Keratinocyte (primary cell): Measurements from ENCODE around the gene ADRA1B. TPM values are rescaled to one million over a fixed set of nuclear protein-coding genes. Genes with fewer than 3 reads are reported as not detected.

Source experiments
- DNase-seq: peaks from one replicate; pipeline ENCODE4 v3.0.0-alpha.2; 2011; ENCODE audit warnings: low read depth, missing footprints, low spot score
- FAIRE-seq: peaks from 2 replicates; lab custom pipeline; 2011; peaks lifted over from hg19 to GRCh38; lab: Jason Lieb, UNC
- H2AFZ ChIP-seq: 2 replicates; pipeline ENCODE4 v1.6.0; 2012; ENCODE audit warnings: low read length, control low read depth, inconsistent platforms; ENCODE audit not compliant: control insufficient read depth
- H3K27ac ChIP-seq: 2 replicates; pipeline ENCODE4 v1.5.1; 2011; ENCODE audit warnings: low read length; ENCODE audit not compliant: control insufficient read depth, insufficient read depth
- H3K27me3 ChIP-seq: 3 replicates; pipeline ENCODE4 v1.6.0; 2011; ENCODE audit warnings: low read length; ENCODE audit not compliant: control insufficient read depth, insufficient read depth; ENCODE audit errors: extremely low read depth
- H3K36me3 ChIP-seq, 2 experiments: 2 replicates in 1 of 2; 3 replicates in 1 of 2; pipeline ENCODE4 v1.5.1; 2011; ENCODE audit warnings: low read length in 2 of 2, mild to moderate bottlenecking in 1 of 2; ENCODE audit not compliant: control insufficient read depth in 2 of 2, insufficient read depth in 2 of 2; ENCODE audit errors: extremely low read depth in 1 of 2
- H3K4me1 ChIP-seq: 3 replicates; pipeline ENCODE4 v1.5.1; 2011; ENCODE audit warnings: low read length; ENCODE audit not compliant: control insufficient read depth, insufficient read depth; ENCODE audit errors: extremely low read depth
- H3K4me2 ChIP-seq: 3 replicates; pipeline ENCODE4 v1.6.0; 2011; ENCODE audit warnings: low read depth, low read length; ENCODE audit not compliant: control insufficient read depth, insufficient read depth; ENCODE audit errors: extremely low read depth
- H3K4me3 ChIP-seq, 3 experiments: fragments of 200-600 bp in 1 of 3; sonication (generic) in 1 of 3; 2 replicates in 2 of 3; 3 replicates in 1 of 3; pipeline ENCODE4 v1.5.1; 2011 to 2016; ENCODE audit warnings: low read length in 3 of 3, mild to moderate bottlenecking in 3 of 3, control low read depth in 2 of 3, inconsistent platforms in 1 of 3, low read depth in 1 of 3, mixed read lengths in 1 of 3, mixed run types in 1 of 3, moderate library complexity in 1 of 3; ENCODE audit not compliant: control insufficient read depth in 2 of 3, insufficient read depth in 2 of 3; ENCODE audit errors: extremely low read depth in 1 of 3
- H3K79me2 ChIP-seq: 2 replicates; pipeline ENCODE4 v1.6.0; 2012; ENCODE audit warnings: low read length; ENCODE audit not compliant: control insufficient read depth, insufficient read depth
- H3K9ac ChIP-seq: 3 replicates; pipeline ENCODE4 v1.6.0; 2011; ENCODE audit warnings: low read length; ENCODE audit not compliant: control insufficient read depth, insufficient read depth; ENCODE audit errors: extremely low read depth
- H3K9me1 ChIP-seq: 3 replicates; pipeline ENCODE4 v1.6.0; 2011; ENCODE audit warnings: low read length; ENCODE audit not compliant: control insufficient read depth, insufficient read depth; ENCODE audit errors: extremely low read depth
- H3K9me3 ChIP-seq: 2 replicates; pipeline ENCODE4 v1.5.1; 2012; ENCODE audit warnings: low read depth, low read length; ENCODE audit not compliant: control insufficient read depth
- H4K20me1 ChIP-seq: 3 replicates; pipeline ENCODE4 v1.6.0; 2011; ENCODE audit warnings: low read length; ENCODE audit not compliant: control insufficient read depth, insufficient read depth; ENCODE audit errors: extremely low read depth
- EZH2 ChIP-seq: IDR thresholded peaks from one replicate; pipeline ENCODE4 v1.6.1; 2012; ENCODE audit warnings: inconsistent platforms, mild to moderate bottlenecking, low read length, moderate library complexity
- dilution Hi-C: fragments of 300-500 bp; cut with MboI; formaldehyde crosslinking; loops from one replicate; pipeline ENCODE4 v1.7.0; 2020; ENCODE audit warnings: low sequenced_read_pairs; ENCODE audit not compliant: extremely low pct_ligation_motif_present
- polyA plus RNA-seq, 5 experiments: library from polyadenylated mRNA; depleted of rRNA in 3 of 5; stranded (reverse) in 3 of 5; stranded (forward) in 1 of 5; unstranded in 1 of 5; fragments of >200 nt; gene quantifications; 1 replicate in 1 of 5; 2 replicates in 3 of 5; 3 replicates in 1 of 5; pipeline versions ENCODE4 v1.2.1 to v1.2.3, GENCODE V29; 2011 to 2012; ENCODE audit warnings: missing spikeins in 2 of 5, low read depth in 1 of 5, low replicate concordance in 1 of 5
- TF ChIP-seq, protein P1 (sequence below), 3 experiments: IDR thresholded peaks in 1 of 3; conservative IDR thresholded peaks in 1 of 3; optimal IDR thresholded peaks in 1 of 3; 2 replicates in 2 of 3; 3 replicates in 1 of 3; pipeline versions ENCODE3 to v1.5.1; 2011; ENCODE audit warnings: low read length in 3 of 3, mild to moderate bottlenecking in 3 of 3, moderate library complexity in 2 of 3, control low read depth in 1 of 3, inconsistent platforms in 1 of 3; ENCODE audit not compliant: insufficient read depth in 2 of 3; ENCODE audit errors: extremely low read depth in 1 of 3

Gene ADRA1B
- polyA plus RNA-seq, 1 donor (not counting 4 experiments of a cell fraction or from before 2014, with no cell fraction given), result 0.18 TPM

DNA sequence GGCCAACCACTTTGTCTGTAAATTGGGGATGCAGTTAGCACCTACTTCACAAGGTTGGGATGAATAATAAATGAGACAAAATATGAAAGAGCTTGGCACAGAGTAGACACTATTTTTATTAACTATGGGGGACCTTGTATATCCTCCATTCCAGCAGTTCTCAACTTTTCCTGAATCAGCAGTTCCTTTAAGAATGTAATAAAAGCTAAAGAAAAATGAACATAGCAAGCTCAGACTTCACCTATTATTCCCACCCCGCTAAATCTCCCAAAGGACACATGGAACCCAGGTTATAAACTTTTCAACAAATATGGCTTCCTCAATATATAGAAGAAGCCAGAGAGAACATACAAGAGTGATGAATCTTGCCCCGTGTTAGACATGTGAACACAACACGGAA, 60.6 kb downstream of the ADRA1B start:
- dilution Hi-C loops, result no loop called here
- no peak overlapping the region for H3K4me2 ChIP-seq
- no peaks in the 10 kb centered on the region for H4K20me1 ChIP-seq
- FAIRE-seq (no peak), DNase-seq (no peak)
- TF ChIP-seq, protein P1, sequence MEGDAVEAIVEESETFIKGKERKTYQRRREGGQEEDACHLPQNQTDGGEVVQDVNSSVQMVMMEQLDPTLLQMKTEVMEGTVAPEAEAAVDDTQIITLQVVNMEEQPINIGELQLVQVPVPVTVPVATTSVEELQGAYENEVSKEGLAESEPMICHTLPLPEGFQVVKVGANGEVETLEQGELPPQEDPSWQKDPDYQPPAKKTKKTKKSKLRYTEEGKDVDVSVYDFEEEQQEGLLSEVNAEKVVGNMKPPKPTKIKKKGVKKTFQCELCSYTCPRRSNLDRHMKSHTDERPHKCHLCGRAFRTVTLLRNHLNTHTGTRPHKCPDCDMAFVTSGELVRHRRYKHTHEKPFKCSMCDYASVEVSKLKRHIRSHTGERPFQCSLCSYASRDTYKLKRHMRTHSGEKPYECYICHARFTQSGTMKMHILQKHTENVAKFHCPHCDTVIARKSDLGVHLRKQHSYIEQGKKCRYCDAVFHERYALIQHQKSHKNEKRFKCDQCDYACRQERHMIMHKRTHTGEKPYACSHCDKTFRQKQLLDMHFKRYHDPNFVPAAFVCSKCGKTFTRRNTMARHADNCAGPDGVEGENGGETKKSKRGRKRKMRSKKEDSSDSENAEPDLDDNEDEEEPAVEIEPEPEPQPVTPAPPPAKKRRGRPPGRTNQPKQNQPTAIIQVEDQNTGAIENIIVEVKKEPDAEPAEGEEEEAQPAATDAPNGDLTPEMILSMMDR (optimal IDR thresholded peaks at IDR 0.05 in 1 of 3, IDR thresholded peaks at IDR 0.05 in 1 of 3, conservative IDR thresholded peaks at IDR 0.05 in 1 of 3; ENCODE audit: extremely low read depth in 1 of 3, insufficient read depth in 2 of 3, low read length in 3 of 3), result no peak
- TF ChIP-seq EZH2, result no peak
- peaks cover 12% of the 10 kb centered on the region for H3K4me1 ChIP-seq
- H3K4me3 ChIP-seq, result no peak overlapping the region
- no peaks in the 10 kb centered on the region for H3K27me3 ChIP-seq
- no peaks in the 10 kb centered on the region for H3K79me2 ChIP-seq
- H3K9me3 ChIP-seq, result no peaks in the 10 kb centered on the region
- no peaks in the 10 kb centered on the region for H3K9me1 ChIP-seq
- no peak overlapping the region for H3K9ac ChIP-seq
- H3K27ac ChIP-seq, result no peak overlapping the region
- no peak overlapping the region for H2AFZ ChIP-seq
- no peaks in the 10 kb centered on the region for H3K36me3 ChIP-seq

DNA sequence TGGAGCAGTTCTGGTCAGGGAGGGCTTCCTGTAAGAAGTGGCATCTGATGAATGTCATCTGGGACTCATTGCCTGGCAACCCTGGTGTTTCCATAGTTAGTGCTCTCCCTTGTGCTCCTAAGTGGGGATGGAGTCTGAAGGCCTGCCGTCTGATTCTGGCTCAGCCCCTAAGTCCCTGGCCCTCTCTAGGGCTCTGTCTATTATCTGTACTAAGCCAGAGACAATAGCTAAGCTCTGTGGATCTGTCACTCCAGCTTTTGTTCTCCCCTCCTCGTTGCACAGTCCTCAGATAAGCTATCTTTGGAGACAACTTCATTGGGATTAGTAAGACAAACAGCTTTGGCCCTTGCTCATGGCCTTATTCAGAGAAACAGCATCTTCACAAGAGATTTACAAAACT, 62.1 kb downstream of the ADRA1B start:
- H3K9me3 ChIP-seq, result no peaks in the 10 kb centered on the region
- no peaks in the 10 kb centered on the region for H3K9me1 ChIP-seq
- no peaks in the 10 kb centered on the region for H3K79me2 ChIP-seq
- H3K4me2 ChIP-seq, result no peak overlapping the region
- FAIRE-seq (no peak), DNase-seq (no peak)
- no peak for TF ChIP-seq EZH2
- TF ChIP-seq, protein P1 (optimal IDR thresholded peaks at IDR 0.05 in 1 of 3, IDR thresholded peaks at IDR 0.05 in 1 of 3, conservative IDR thresholded peaks at IDR 0.05 in 1 of 3; ENCODE audit: extremely low read depth in 1 of 3, insufficient read depth in 2 of 3, low read length in 3 of 3), result no peak
- no peaks in the 10 kb centered on the region for H4K20me1 ChIP-seq
- no peak overlapping the region for H3K27ac ChIP-seq
- dilution Hi-C loops, result no loop called here
- no peaks in the 10 kb centered on the region for H3K36me3 ChIP-seq
- H2AFZ ChIP-seq, result no peak overlapping the region
- H3K27me3 ChIP-seq, result no peaks in the 10 kb centered on the region
- peaks cover 25% of the 10 kb centered on the region for H3K4me1 ChIP-seq
- no peak overlapping the region for H3K9ac ChIP-seq
- no peak overlapping the region for H3K4me3 ChIP-seq
